Type B pancreatic cell (in vitro differentiated cells): ENCODE measurements around the gene METTL27. TPM values are rescaled to one million over a fixed set of nuclear protein-coding genes. Genes with fewer than 3 reads are reported as not detected.
"Not testable (repeated sequence)": the region's sequence is repeated elsewhere in the genome, so short reads cannot be mapped to it uniquely, and the experiment has no call there.

Experiments
- DNase-seq: peaks from one replicate; pipeline ENCODE4 v3.0.0; 2021; ENCODE audit warnings: mixed read lengths; ENCODE audit not compliant: unreplicated experiment; ENCODE audit errors: extremely low spot score
- H3K27ac Mint-ChIP-seq: 2 replicates; pipeline ENCODE4 v1.8.0; 2021; ENCODE audit warnings: mild to moderate bottlenecking, mixed read lengths
- H3K27me3 Mint-ChIP-seq: 2 replicates; pipeline ENCODE4 v1.8.0; 2021; ENCODE audit warnings: mixed read lengths
- H3K36me3 Mint-ChIP-seq: 2 replicates; pipeline ENCODE4 v1.8.0; 2021; ENCODE audit warnings: mixed read lengths
- H3K4me1 Mint-ChIP-seq: one replicate; pipeline ENCODE4 v1.8.0; 2021; ENCODE audit warnings: mixed read lengths; ENCODE audit not compliant: unreplicated experiment
- H3K4me3 Mint-ChIP-seq: 2 replicates; pipeline ENCODE4 v1.8.0; 2021; ENCODE audit warnings: mild to moderate bottlenecking, mixed read lengths
- H3K9me3 Mint-ChIP-seq: 2 replicates; pipeline ENCODE4 v1.8.0; 2021; ENCODE audit warnings: mixed read lengths
- CTCF ChIP-seq: fragments of 200-600 bp; sonication (generic); conservative IDR thresholded peaks from 2 replicates; pipeline ENCODE4 v1.5.0; 2021; ENCODE audit warnings: antibody characterized with exemption, mild to moderate bottlenecking
- total RNA-seq: library from RNA; stranded (reverse); gene quantifications from 2 replicates; pipeline ENCODE4 v1.2.1, GENCODE V29; 2021; ENCODE audit warnings: low replicate concordance

Gene METTL27
- total RNA-seq, 1 donor from 2014 or later: 11.5 TPM

GRCh38 chr7:73839290-73839689 is 3.0 kb downstream of the METTL27 start:
- Mint-ChIP-seq H3K27me3 (no peaks in the 10 kb centered on the region), H3K4me1 (peaks cover 5% of the 10 kb centered on the region), H3K4me3 (no peak overlapping the region), H3K9me3 (no peaks in the 10 kb centered on the region), H3K27ac (no peak overlapping the region), H3K36me3 (no peaks in the 10 kb centered on the region)
- TF ChIP-seq CTCF: no peak
- no peak for DNase-seq

- H3K27ac Mint-ChIP-seq: peak overlapping the region; percentile 54
- H3K4me3 Mint-ChIP-seq: peak overlapping the region; percentile 13
These were observed 3.7 kb downstream of the METTL27 start for GRCh38 chr7:73838642-73839041.

GRCh38 chr7:73837167-73837566 is 5.1 kb downstream of the METTL27 start:
- not testable (repeated sequence) for H3K4me3 Mint-ChIP-seq

More at GRCh38 chr7:73838642-73839041, 3.7 kb downstream of the METTL27 start:
- peaks cover under 1% of the 10 kb centered on the region for H3K4me1 Mint-ChIP-seq
- no peak for DNase-seq
- TF ChIP-seq CTCF: no peak
- peaks cover under 1% of the 10 kb centered on the region for H3K36me3 Mint-ChIP-seq
- peaks cover under 1% of the 10 kb centered on the region for H3K27me3 Mint-ChIP-seq
- H3K9me3 Mint-ChIP-seq: no peaks in the 10 kb centered on the region

GRCh38 chr7:73834626-73835191 is 7.6 kb downstream of the METTL27 start:
- peaks cover 10% of the 10 kb centered on the region for H3K4me1 Mint-ChIP-seq
- no peaks in the 10 kb centered on the region for H3K9me3 Mint-ChIP-seq
- no peak for TF ChIP-seq CTCF

More at GRCh38 chr7:73837167-73837566, 5.1 kb downstream of the METTL27 start:
- H3K36me3 Mint-ChIP-seq, H3K4me1 Mint-ChIP-seq, H3K27ac Mint-ChIP-seq, H3K9me3 Mint-ChIP-seq, DNase-seq: not testable (repeated sequence)
- peaks cover 11% of the 10 kb centered on the region for H3K27me3 Mint-ChIP-seq

GRCh38 chr7:73833251-73833919 is 8.9 kb downstream of the METTL27 start:
- H3K9me3 Mint-ChIP-seq: no peaks in the 10 kb centered on the region
- H3K27ac Mint-ChIP-seq: peak overlapping the region; percentile 100
- TF ChIP-seq CTCF: no peak
- no peak for DNase-seq
- H3K27me3 Mint-ChIP-seq: peaks cover 21% of the 10 kb centered on the region
- peaks cover 3% of the 10 kb centered on the region for H3K36me3 Mint-ChIP-seq
- peaks cover 17% of the 10 kb centered on the region for H3K4me1 Mint-ChIP-seq
- H3K4me3 Mint-ChIP-seq: peak overlapping the region; percentile 95

More at GRCh38 chr7:73834626-73835191, 7.6 kb downstream of the METTL27 start:
- peak overlapping the region; percentile 100 for H3K27ac Mint-ChIP-seq
- DNase-seq: no peak
- peaks cover 21% of the 10 kb centered on the region for H3K27me3 Mint-ChIP-seq
- peak overlapping the region; percentile 95 for H3K4me3 Mint-ChIP-seq
- peaks cover 3% of the 10 kb centered on the region for H3K36me3 Mint-ChIP-seq

GRCh38 chr7:73832806-73833205 is 9.5 kb downstream of the METTL27 start:
- peak overlapping the region; percentile 100 for H3K27ac Mint-ChIP-seq

More at GRCh38 chr7:73832806-73833205, 9.5 kb downstream of the METTL27 start:
- no peak for DNase-seq
- H3K4me3 Mint-ChIP-seq: peak overlapping the region; percentile 95
- no peaks in the 10 kb centered on the region for H3K9me3 Mint-ChIP-seq
- peaks cover 3% of the 10 kb centered on the region for H3K36me3 Mint-ChIP-seq
- no peak for TF ChIP-seq CTCF
- peaks cover 21% of the 10 kb centered on the region for H3K27me3 Mint-ChIP-seq
- peaks cover 21% of the 10 kb centered on the region for H3K4me1 Mint-ChIP-seq
